Suprapubic skin (tissue), 4 donors: ENCODE measurements around the gene RDH8. TPM values are rescaled to one million over a fixed set of nuclear protein-coding genes. Genes with fewer than 3 reads are reported as not detected.

Source experiments
- DNase-seq, 2 donors: peaks; one replicate each; pipeline ENCODE4 v3.0.0-alpha.2; 2019; ENCODE audit warnings: low spot score in 2 of 2
- H3K27ac ChIP-seq: fragments of 200-600 bp; sonication (generic); one replicate; pipeline ENCODE4 v1.5.1; 2019
- H3K27me3 ChIP-seq: fragments of 200-600 bp; sonication (generic); one replicate; pipeline ENCODE4 v1.5.1; 2019
- H3K36me3 ChIP-seq: fragments of 200-600 bp; sonication (generic); one replicate; pipeline ENCODE4 v1.5.1; 2019
- H3K4me1 ChIP-seq: fragments of 200-600 bp; sonication (generic); one replicate; pipeline ENCODE4 v1.5.1; 2019
- H3K4me3 ChIP-seq: fragments of 200-600 bp; sonication (generic); one replicate; pipeline ENCODE4 v1.5.1; 2019; ENCODE audit warnings: mild to moderate bottlenecking
- H3K9me3 ChIP-seq: fragments of 200-600 bp; sonication (generic); one replicate; pipeline ENCODE4 v1.5.1; 2019
- EP300 ChIP-seq: sonication (generic); formaldehyde crosslinking; IDR thresholded peaks from one replicate; pipeline ENCODE4 v1.6.1; 2017; ENCODE audit warnings: antibody characterized with exemption
- POLR2A ChIP-seq, 2 donors: fragments of 450-650 bp; IDR thresholded peaks; one replicate each; pipeline ENCODE4 v1.6.1; 2017; ENCODE audit warnings: antibody characterized with exemption in 2 of 2, mild to moderate bottlenecking in 2 of 2, moderate library complexity in 2 of 2
- POLR2AphosphoS5 ChIP-seq, 3 donors: sonication (generic); formaldehyde crosslinking; IDR thresholded peaks; one replicate each; pipeline ENCODE4 v1.6.1; 2017; ENCODE audit warnings: antibody characterized with exemption in 3 of 3
- WGBS: methylation state at CpG from one replicate; pipeline ENCODE4 v1.1.5; 2018; 5-methylcytosine and 5-hydroxymethylcytosine counted together
- total RNA-seq, 4 donors: library from RNA; depleted of rRNA; stranded (reverse); fragments of >200 nt; gene quantifications; one replicate each; pipeline ENCODE4 v1.1.0, GENCODE V29; 2016
- TF ChIP-seq, protein P1 (sequence below), 2 donors: fragments of 200-600 bp in 1 of 2; fragments of 450-650 bp in 1 of 2; sonication (generic) in 1 of 2; IDR thresholded peaks; one replicate each; pipeline ENCODE4 v1.5.1; 2016 to 2019; ENCODE audit warnings: antibody characterized with exemption in 2 of 2, mild to moderate bottlenecking in 1 of 2, moderate library complexity in 1 of 2

Gene RDH8
- total RNA-seq, 4 donors from 2014 or later: not detected

DNA sequence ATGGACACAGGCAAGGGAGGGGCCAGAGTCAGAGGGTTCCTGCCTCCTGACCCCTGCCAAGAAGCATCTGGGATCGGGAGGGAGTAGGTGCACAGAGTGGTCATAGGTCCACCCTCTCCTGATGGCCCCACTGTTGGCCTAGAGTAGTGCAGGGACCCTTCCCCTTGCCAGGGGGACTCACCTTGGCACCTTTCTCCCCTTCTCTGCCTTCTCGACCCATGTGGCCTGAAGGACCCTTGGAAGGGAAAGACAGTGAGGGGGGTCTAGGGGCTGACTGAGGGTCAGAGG lies 43.7 kb upstream of the RDH8 start:
- Histone ChIP-seq H3K9me3 (no peaks in the 10 kb centered on the region), H3K36me3 (peaks cover 57% of the 10 kb centered on the region), H3K4me3 (no peak overlapping the region), H3K4me1 (no peaks in the 10 kb centered on the region), H3K27me3 (peaks cover 2% of the 10 kb centered on the region), H3K27ac (no peak overlapping the region)
- TF ChIP-seq EP300 (no peak), POLR2AphosphoS5 (IDR thresholded peaks at IDR 0.05) (no peak), POLR2A (IDR thresholded peaks at IDR 0.05) (no peak)
- TF ChIP-seq, protein P1, sequence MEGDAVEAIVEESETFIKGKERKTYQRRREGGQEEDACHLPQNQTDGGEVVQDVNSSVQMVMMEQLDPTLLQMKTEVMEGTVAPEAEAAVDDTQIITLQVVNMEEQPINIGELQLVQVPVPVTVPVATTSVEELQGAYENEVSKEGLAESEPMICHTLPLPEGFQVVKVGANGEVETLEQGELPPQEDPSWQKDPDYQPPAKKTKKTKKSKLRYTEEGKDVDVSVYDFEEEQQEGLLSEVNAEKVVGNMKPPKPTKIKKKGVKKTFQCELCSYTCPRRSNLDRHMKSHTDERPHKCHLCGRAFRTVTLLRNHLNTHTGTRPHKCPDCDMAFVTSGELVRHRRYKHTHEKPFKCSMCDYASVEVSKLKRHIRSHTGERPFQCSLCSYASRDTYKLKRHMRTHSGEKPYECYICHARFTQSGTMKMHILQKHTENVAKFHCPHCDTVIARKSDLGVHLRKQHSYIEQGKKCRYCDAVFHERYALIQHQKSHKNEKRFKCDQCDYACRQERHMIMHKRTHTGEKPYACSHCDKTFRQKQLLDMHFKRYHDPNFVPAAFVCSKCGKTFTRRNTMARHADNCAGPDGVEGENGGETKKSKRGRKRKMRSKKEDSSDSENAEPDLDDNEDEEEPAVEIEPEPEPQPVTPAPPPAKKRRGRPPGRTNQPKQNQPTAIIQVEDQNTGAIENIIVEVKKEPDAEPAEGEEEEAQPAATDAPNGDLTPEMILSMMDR (IDR thresholded peaks at IDR 0.05): no peak
- no peak for DNase-seq
- 73% methylated on average over 2 of the region's 2 CpGs for WGBS

DNA sequence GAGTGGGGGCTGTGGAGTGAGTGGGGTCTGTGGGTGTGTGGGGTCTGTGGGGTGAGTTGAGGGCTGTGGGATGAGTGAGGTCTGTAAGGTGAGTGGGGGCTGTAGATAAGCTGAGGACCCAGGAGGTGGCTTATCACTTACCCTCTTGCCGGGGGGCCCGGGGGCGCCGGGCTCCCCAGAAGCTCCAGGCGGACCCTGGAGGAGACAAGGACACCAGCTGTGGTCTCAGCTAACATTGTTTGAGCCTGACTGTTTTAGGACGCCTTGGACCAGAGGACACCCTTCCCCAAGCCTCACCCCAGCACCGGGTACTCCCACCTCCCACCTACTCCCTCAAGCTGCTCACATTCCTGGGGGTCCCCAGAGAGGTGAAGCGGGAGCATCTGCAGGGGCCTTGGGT lies 42.8 kb upstream of the RDH8 start:
- H3K9me3 ChIP-seq: no peaks in the 10 kb centered on the region
- H3K4me3 ChIP-seq: no peak overlapping the region
- no peaks in the 10 kb centered on the region for H3K4me1 ChIP-seq
- no peak overlapping the region for H3K27ac ChIP-seq
- DNase-seq: no peak
- TF ChIP-seq POLR2AphosphoS5 (IDR thresholded peaks at IDR 0.05): no peak
- no peak for TF ChIP-seq EP300
- TF ChIP-seq, protein P1 (IDR thresholded peaks at IDR 0.05): no peak
- TF ChIP-seq POLR2A (IDR thresholded peaks at IDR 0.05): no peak
- H3K27me3 ChIP-seq: peaks cover 2% of the 10 kb centered on the region
- H3K36me3 ChIP-seq: peaks cover 57% of the 10 kb centered on the region
- WGBS: 89% methylated on average over 7 of the region's 8 CpGs

- DNase-seq: no peak
- Histone ChIP-seq H3K9me3 (no peaks in the 10 kb centered on the region), H3K4me1 (no peaks in the 10 kb centered on the region), H3K27ac (no peak overlapping the region), H3K4me3 (no peak overlapping the region), H3K36me3 (peaks cover 57% of the 10 kb centered on the region), H3K27me3 (peaks cover 2% of the 10 kb centered on the region)
- TF ChIP-seq, protein P1 (IDR thresholded peaks at IDR 0.05): no peak
- TF ChIP-seq POLR2A (IDR thresholded peaks at IDR 0.05): no peak
- 81% methylated on average over 15 of the region's 15 CpGs for WGBS
These were observed 42.0 kb upstream of the RDH8 start for GRCh38 chr19:9971166-9971897.

DNA sequence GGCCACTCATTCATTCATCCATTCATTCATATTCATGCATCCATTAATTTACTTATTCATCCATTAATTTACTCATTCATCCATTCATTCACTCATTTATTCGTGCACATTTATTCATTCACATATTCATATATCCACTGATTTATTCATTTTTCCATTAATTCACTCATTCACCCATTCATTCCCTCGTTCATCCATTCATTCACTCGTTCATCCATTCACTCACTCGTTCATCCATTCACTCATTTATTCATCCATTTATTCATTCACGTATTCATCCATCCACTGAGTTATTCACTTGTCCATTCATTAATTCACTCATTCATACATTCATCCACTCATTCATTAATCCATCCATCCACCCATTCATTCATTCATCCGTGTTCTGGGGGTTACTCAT lies 41.2 kb upstream of the RDH8 start:
- Histone ChIP-seq H3K36me3 (peaks cover 59% of the 10 kb centered on the region), H3K27me3 (no peaks in the 10 kb centered on the region), H3K27ac (no peak overlapping the region), H3K4me1 (no peaks in the 10 kb centered on the region), H3K4me3 (no peak overlapping the region), H3K9me3 (no peaks in the 10 kb centered on the region)
- no peak for DNase-seq
- TF ChIP-seq POLR2A (IDR thresholded peaks at IDR 0.05) (no peak), EP300 (no peak), POLR2AphosphoS5 (IDR thresholded peaks at IDR 0.05) (no peak)
- TF ChIP-seq, protein P1 (IDR thresholded peaks at IDR 0.05): no peak
- 93% methylated on average over 6 of the region's 6 CpGs for WGBS

DNA sequence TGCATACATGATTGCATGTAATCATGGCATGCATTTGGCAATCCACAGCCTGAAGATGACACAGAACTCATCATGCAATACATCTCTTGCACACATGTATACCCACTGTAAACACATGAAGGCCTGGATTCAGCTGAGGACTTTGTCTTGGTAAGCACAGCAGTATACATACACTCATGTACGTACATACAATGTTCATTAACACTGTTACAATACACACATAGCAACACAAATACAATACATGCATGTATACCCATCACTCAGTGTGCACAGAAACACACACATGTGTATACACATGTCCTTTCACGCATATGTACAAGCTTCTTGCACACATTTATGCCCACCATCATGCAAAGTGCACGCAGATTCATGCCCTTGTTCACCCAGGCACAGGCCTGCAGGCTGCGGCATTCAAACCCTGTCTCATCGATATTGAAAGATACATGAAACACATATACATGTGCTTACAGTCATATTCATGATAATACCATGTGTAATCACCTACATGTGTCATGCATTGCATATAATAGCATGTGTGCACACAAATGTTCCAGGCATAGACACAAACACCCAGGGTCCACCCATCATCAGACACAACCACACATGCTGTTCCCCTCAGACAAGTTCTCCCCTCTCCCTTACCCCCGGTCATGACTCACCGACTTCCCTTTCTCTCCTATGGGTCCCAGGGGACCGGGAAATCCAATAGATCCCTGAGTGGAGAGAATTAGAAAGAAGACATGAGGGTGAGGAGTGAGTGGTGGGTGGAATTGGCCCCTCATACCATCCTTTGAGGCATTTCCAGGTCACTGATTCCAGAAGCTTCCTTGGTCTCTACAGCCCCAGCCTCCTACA lies 31.6 kb upstream of the RDH8 start:
- H3K4me1 ChIP-seq: peaks cover 4% of the 10 kb centered on the region
- no peak for DNase-seq
- H3K27me3 ChIP-seq: no peaks in the 10 kb centered on the region
- H3K27ac ChIP-seq: no peak overlapping the region
- H3K9me3 ChIP-seq: no peaks in the 10 kb centered on the region
- H3K4me3 ChIP-seq: no peak overlapping the region
- peaks cover 44% of the 10 kb centered on the region for H3K36me3 ChIP-seq
- TF ChIP-seq EP300 (no peak), POLR2A (IDR thresholded peaks at IDR 0.05) (no peak), POLR2AphosphoS5 (IDR thresholded peaks at IDR 0.05) (no peak)
- TF ChIP-seq, protein P1 (IDR thresholded peaks at IDR 0.05): no peak
- WGBS: 85% methylated on average over 8 of the region's 8 CpGs
